ENCODE results near the gene ARFGEF3. TPM values are rescaled to one million over a fixed set of nuclear protein-coding genes. Genes with fewer than 3 reads are reported as not detected.

ARFGEF3 gene
- total RNA-seq, 1 donor from 2014 or later, result 24.0 TPM

GRCh38 chr6:138225953-138226352, 64.2 kb downstream of the ARFGEF3 start:
- Mint-ChIP-seq H3K27me3 (no peaks in the 10 kb centered on the region), H3K27ac (no peak overlapping the region)

GRCh38 chr6:138226700-138227315, 65.1 kb downstream of the ARFGEF3 start:
- TF ChIP-seq CTCF (conservative IDR thresholded peaks at IDR 0.05), result no peak
- Mint-ChIP-seq H3K36me3 (no peaks in the 10 kb centered on the region), H3K9me3 (no peaks in the 10 kb centered on the region), H3K27ac (peak overlapping the region; percentile 58), H3K4me1 (ENCODE audit: unreplicated experiment) (peaks cover 43% of the 10 kb centered on the region), H3K4me3 (peak overlapping the region; percentile 30), H3K27me3 (no peaks in the 10 kb centered on the region)
- DNase-seq (ENCODE audit: extremely low spot score, unreplicated experiment), result no peak

More at GRCh38 chr6:138225953-138226352, 64.2 kb downstream of the ARFGEF3 start:
- TF ChIP-seq CTCF (conservative IDR thresholded peaks at IDR 0.05), result no peak
- Mint-ChIP-seq H3K4me1 (ENCODE audit: unreplicated experiment) (peaks cover 35% of the 10 kb centered on the region), H3K9me3 (no peaks in the 10 kb centered on the region), H3K36me3 (no peaks in the 10 kb centered on the region), H3K4me3 (no peak overlapping the region)
- no peak for DNase-seq (ENCODE audit: extremely low spot score, unreplicated experiment)

GRCh38 chr6:138227316-138227781, 65.6 kb downstream of the ARFGEF3 start:
- TF ChIP-seq CTCF (conservative IDR thresholded peaks at IDR 0.05), result no peak
- Mint-ChIP-seq H3K4me3 (peak overlapping the region; percentile 30), H3K4me1 (ENCODE audit: unreplicated experiment) (peaks cover 43% of the 10 kb centered on the region), H3K36me3 (no peaks in the 10 kb centered on the region), H3K9me3 (no peaks in the 10 kb centered on the region), H3K27ac (peak overlapping the region; percentile 58), H3K27me3 (no peaks in the 10 kb centered on the region)
- DNase-seq (ENCODE audit: extremely low spot score, unreplicated experiment), result no peak

GRCh38 chr6:138229072-138229471, 67.3 kb downstream of the ARFGEF3 start:
- DNase-seq (ENCODE audit: extremely low spot score, unreplicated experiment), result no peak
- Mint-ChIP-seq H3K27me3 (no peaks in the 10 kb centered on the region), H3K36me3 (peaks cover 4% of the 10 kb centered on the region), H3K27ac (no peak overlapping the region), H3K4me1 (ENCODE audit: unreplicated experiment) (peaks cover 44% of the 10 kb centered on the region), H3K9me3 (no peaks in the 10 kb centered on the region), H3K4me3 (no peak overlapping the region)
- no peak for TF ChIP-seq CTCF (conservative IDR thresholded peaks at IDR 0.05)

GRCh38 chr6:138229663-138230179, 68.0 kb downstream of the ARFGEF3 start:
- peak overlapping the region; percentile 92 for H3K27ac Mint-ChIP-seq
- no peaks in the 10 kb centered on the region for H3K9me3 Mint-ChIP-seq
- H3K4me1 Mint-ChIP-seq (ENCODE audit: unreplicated experiment), result peaks cover 48% of the 10 kb centered on the region
- TF ChIP-seq CTCF (conservative IDR thresholded peaks at IDR 0.05), result no peak
- H3K27me3 Mint-ChIP-seq, result no peaks in the 10 kb centered on the region
- H3K36me3 Mint-ChIP-seq, result peaks cover 4% of the 10 kb centered on the region
- no peak for DNase-seq (ENCODE audit: extremely low spot score, unreplicated experiment)
- H3K4me3 Mint-ChIP-seq, result no peak overlapping the region

Measured in type B pancreatic cell (in vitro differentiated cells).